SK-N-SH (cell line): ENCODE measurements around the gene GOLGA8B. TPM values are rescaled to one million over a fixed set of nuclear protein-coding genes. Genes with fewer than 3 reads are reported as not detected.
A peak's percentile ranks its signal among the peaks of the same experiment; 100 is the strongest.

Experiments
- CTCF ChIA-PET: fragments of 300-600, 350-600 bp; formaldehyde crosslinking; extraction: SDS; loops from one replicate; lab custom pipeline; 2021; lab: Yijun Ruan, JAX
- POLR2A ChIA-PET: fragments of 350-600 bp; sonication (Branson Sonifier 250); formaldehyde crosslinking; extraction: SDS; loops from one replicate; lab custom pipeline; 2020; ENCODE audit warnings: antibody characterized with exemption, inconsistent platforms; lab: Yijun Ruan, JAX
- DNase-seq: peaks from one replicate; pipeline ENCODE4 v3.0.0; 2012
- H2AFZ ChIP-seq: fragments of 200-600 bp; sonication (generic); 2 replicates; pipeline ENCODE4 v1.8.1; 2016; ENCODE audit warnings: antibody characterized with exemption, mild to moderate bottlenecking, low read depth
- H3F3A ChIP-seq: fragments of 200-600 bp; sonication (generic); replicated peaks from 2 replicates; pipeline ENCODE3; 2016; ENCODE audit warnings: antibody characterized with exemption, mild to moderate bottlenecking; ENCODE audit not compliant: insufficient read depth
- H3K27ac ChIP-seq, 2 experiments: fragments of 200-500 bp in 1 of 2; fragments of 200-600 bp in 1 of 2; sonication (Bioruptor generic) in 1 of 2; sonication (generic), shearing (Covaris generic) in 1 of 2; 2 replicates each; pipeline versions ENCODE4 v1.5.1 to v1.6.1; 2014 to 2016; ENCODE audit warnings: low read depth in 2 of 2, inconsistent platforms in 1 of 2, low read length in 1 of 2, mild to moderate bottlenecking in 1 of 2, mixed read lengths in 1 of 2
- H3K27me3 ChIP-seq: fragments of 200-600 bp; sonication (generic), shearing (Covaris generic); 2 replicates; pipeline ENCODE4 v1.6.1; 2016; ENCODE audit warnings: mixed run types; ENCODE audit not compliant: insufficient read depth
- H3K36me3 ChIP-seq, 2 experiments: fragments of 200-500 bp in 1 of 2; fragments of 200-600 bp in 1 of 2; sonication (Bioruptor generic) in 1 of 2; sonication (generic) in 1 of 2; replicated peaks in 1 of 2; 2 replicates each; pipeline versions ENCODE3 to v1.5.1; 2014 to 2016; ENCODE audit warnings: low read length in 1 of 2, mild to moderate bottlenecking in 1 of 2; ENCODE audit not compliant: insufficient read depth in 2 of 2, control insufficient read depth in 1 of 2
- H3K4me1 ChIP-seq, 2 experiments: fragments of 200-500 bp in 1 of 2; fragments of 200-600 bp in 1 of 2; sonication (Bioruptor generic) in 1 of 2; sonication (generic), shearing (Covaris generic) in 1 of 2; 2 replicates each; pipeline versions ENCODE4 v1.5.1 to v1.6.1; 2014 to 2016; ENCODE audit warnings: low read depth in 1 of 2, low read length in 1 of 2, mixed run types in 1 of 2; ENCODE audit not compliant: insufficient read depth in 2 of 2, control insufficient read depth in 1 of 2
- H3K4me2 ChIP-seq: fragments of 200-600 bp; sonication (generic), shearing (Covaris generic); 2 replicates; pipeline ENCODE4 v1.6.1; 2017; ENCODE audit warnings: mixed run types
- H3K4me3 ChIP-seq, 2 experiments: fragments of 200-500 bp in 1 of 2; fragments of 200-600 bp in 1 of 2; sonication (Bioruptor generic) in 1 of 2; sonication (generic), shearing (Covaris generic) in 1 of 2; 2 replicates each; pipeline versions ENCODE4 v1.5.1 to v1.8.1; 2014 to 2016; ENCODE audit warnings: low read depth in 2 of 2, inconsistent platforms in 1 of 2, low read length in 1 of 2, mild to moderate bottlenecking in 1 of 2, mixed read lengths in 1 of 2, moderate library complexity in 1 of 2
- H3K79me2 ChIP-seq: fragments of 200-600 bp; sonication (generic); 2 replicates; pipeline ENCODE4 v1.8.1; 2017; ENCODE audit warnings: mild to moderate bottlenecking; ENCODE audit not compliant: insufficient read depth
- H3K9ac ChIP-seq: fragments of 200-600 bp; sonication (generic); 2 replicates; pipeline ENCODE4 v1.6.1; 2017; ENCODE audit warnings: mixed run types
- H3K9me2 ChIP-seq: fragments of 200-600 bp; sonication (generic); 2 replicates; pipeline ENCODE4 v1.6.1; 2017; ENCODE audit warnings: mixed run types
- H3K9me3 ChIP-seq: fragments of 200-600 bp; sonication (generic); 2 replicates; pipeline ENCODE4 v1.6.1; 2017; ENCODE audit warnings: mixed run types, mild to moderate bottlenecking, moderate library complexity
- H4K20me1 ChIP-seq: fragments of 200-600 bp; sonication (generic); 2 replicates; pipeline ENCODE4 v1.6.1; 2017; ENCODE audit warnings: mild to moderate bottlenecking, mixed run types; ENCODE audit not compliant: insufficient read depth
- CHD2 ChIP-seq: fragments of 150-350 bp; IDR thresholded peaks from 2 replicates; pipeline ENCODE4 v1.6.1; 2018; ENCODE audit warnings: low read length; ENCODE audit not compliant: partially characterized antibody
- CTCF ChIP-seq: fragments of 200-600 bp; sonication (generic); IDR thresholded peaks from 2 replicates; pipeline ENCODE4 v1.6.1; 2017; ENCODE audit warnings: antibody characterized with exemption, mild to moderate bottlenecking, moderate library complexity
- EP300 ChIP-seq, 2 experiments: IDR thresholded peaks; 2 replicates each; pipeline versions ENCODE4 v1.4.0 to v1.6.1; 2012; ENCODE audit warnings: borderline replicate concordance in 1 of 2, low read depth in 1 of 2, low read length in 1 of 2
- FOXJ3 ChIP-seq: sonication (generic); formaldehyde crosslinking; IDR thresholded peaks from 2 replicates; pipeline ENCODE4 v1.5.1; 2020; ENCODE audit warnings: mild to moderate bottlenecking, missing genetic modification reagents
- FOXM1 ChIP-seq: IDR thresholded peaks from 2 replicates; pipeline ENCODE4 v1.4.0; 2012; ENCODE audit warnings: low read depth, mild to moderate bottlenecking
- GATA2 ChIP-seq: sonication (generic); formaldehyde crosslinking; IDR thresholded peaks from 2 replicates; pipeline ENCODE4 v1.5.0; 2020; ENCODE audit warnings: mild to moderate bottlenecking, missing genetic modification reagents
- IRF3 ChIP-seq: fragments of 150-350 bp; IDR thresholded peaks from 2 replicates; pipeline ENCODE4 v1.6.1; 2016; ENCODE audit warnings: mild to moderate bottlenecking, low read depth, low read length
- JUND ChIP-seq: IDR thresholded peaks from 2 replicates; pipeline ENCODE4 v1.4.0; 2012
- MAX ChIP-seq: IDR thresholded peaks from 2 replicates; pipeline ENCODE4 v1.4.0; 2012; ENCODE audit warnings: low read depth
- NRF1 ChIP-seq: IDR thresholded peaks from 2 replicates; pipeline ENCODE4 v1.6.1; 2012; ENCODE audit warnings: low read depth, mild to moderate bottlenecking, low read length
- PBX3 ChIP-seq: IDR thresholded peaks from 2 replicates; pipeline ENCODE4; 2012
- POLR2AphosphoS5 ChIP-seq: IDR thresholded peaks from 2 replicates; pipeline ENCODE4 v1.6.1; 2012; ENCODE audit warnings: low read depth, low read length
- RCOR1 ChIP-seq: fragments of 150-350 bp; IDR thresholded peaks from 2 replicates; pipeline ENCODE4 v1.6.1; 2017; ENCODE audit warnings: antibody characterized with exemption, low read length
- RFX5 ChIP-seq: IDR thresholded peaks from 2 replicates; pipeline ENCODE4 v1.6.1; 2012; ENCODE audit warnings: mild to moderate bottlenecking, improper control_type of control experiment, low read length
- SMC3 ChIP-seq: IDR thresholded peaks from 2 replicates; pipeline ENCODE4 v1.6.1; 2012; ENCODE audit warnings: low read depth, low read length, improper control_type of control experiment
- TAF1 ChIP-seq: IDR thresholded peaks from 2 replicates; pipeline ENCODE4 v1.6.1; 2012; ENCODE audit warnings: low read depth, mild to moderate bottlenecking, low read length, moderate library complexity, borderline replicate concordance
- TCF12 ChIP-seq: IDR thresholded peaks from 2 replicates; pipeline ENCODE4 v1.4.0; 2012
- USF2 ChIP-seq: fragments of 150-350 bp; IDR thresholded peaks from 2 replicates; pipeline ENCODE4 v1.6.1; 2017; ENCODE audit warnings: antibody characterized with exemption, low read length, low read depth, borderline replicate concordance
- ZBTB33 ChIP-seq: IDR thresholded peaks from 2 replicates; pipeline ENCODE4 v1.4.0; 2012; ENCODE audit warnings: low read depth, borderline replicate concordance
- WGBS: methylation state at CpG from one replicate; pipeline ENCODE4 v1.1.6; 2017; ENCODE audit warnings: low lambda C conversion rate; 5-methylcytosine and 5-hydroxymethylcytosine counted together
- polyA plus RNA-seq, 3 experiments: library from polyadenylated mRNA; depleted of rRNA; stranded (reverse); fragments of >200 nt; gene quantifications; 2 replicates each; pipeline ENCODE4 v1.2.3, GENCODE V29; 2012

The GOLGA8B gene
- polyA plus RNA-seq, 1 of the 3 experiments (the other 2 are of a cell fraction) = 96.6 TPM

GRCh38 chr15:34606545-34606944 is 23.1 kb upstream of the GOLGA8B start (continued):
- no peak for TF ChIP-seq JUND
- TF ChIP-seq EP300 (IDR thresholded peaks at IDR 0.05; ENCODE audit: borderline replicate concordance in 1 of 2, low read depth in 1 of 2, low read length in 1 of 2) = peak in 1 of 2 experiments; percentile 95; a peak in 2 of 4 replicates

- TF ChIP-seq CTCF (no peak), PBX3 (no peak), SMC3 (no peak), RCOR1 (no peak), GATA2 (CRISPR knock-in tag) (no peak), IRF3 (no peak), MAX (no peak)
- DNase-seq = no peak
- Histone ChIP-seq H4K20me1 (no peaks in the 10 kb centered on the region), H3K27me3 (no peaks in the 10 kb centered on the region), H3K4me2 (no peak overlapping the region), H2AFZ (no peak overlapping the region), H3K27ac (peak overlapping the region in 1 of 2 experiments; percentile 88; a peak in 2 of 4 replicates), H3K4me3 (no peak overlapping the region), H3K4me1 (peaks cover 4 to 32% of the 10 kb centered on the region in 2 experiments; a peak in 2 of 4 replicates), H3K79me2 (no peaks in the 10 kb centered on the region), H3K9me2 (no peaks in the 10 kb centered on the region), H3F3A (no peaks in the 10 kb centered on the region), H3K9ac (no peak overlapping the region), H3K36me3 (no peaks in the 10 kb centered on the region), H3K9me3 (no peaks in the 10 kb centered on the region)
- CTCF ChIA-PET = interaction anchor here (0.8 to 1.5 kb wide), 6 partner anchors 13 to 683 kb away, joined by 3 to 4 read pairs (median 3); partner anchors contain the start of gene AQR
- POLR2A ChIA-PET = interaction anchor here (1.2 kb wide), 1 partner anchor 18 kb away, joined by 5 read pairs; no protein-coding TSS in a partner anchor
Observed at GRCh38 chr15:34606131-34606530, 22.7 kb upstream of the GOLGA8B start.

GRCh38 chr15:34603095-34603494 is 19.6 kb upstream of the GOLGA8B start:
- Histone ChIP-seq H3K27me3 (no peaks in the 10 kb centered on the region), H2AFZ (no peak overlapping the region), H3K4me3 (no peak overlapping the region), H3K9me2 (no peaks in the 10 kb centered on the region), H3K79me2 (no peaks in the 10 kb centered on the region), H3K36me3 (no peaks in the 10 kb centered on the region), H3K4me2 (no peak overlapping the region), H3K27ac (no peak overlapping the region), H3K9ac (no peak overlapping the region), H3K9me3 (no peaks in the 10 kb centered on the region), H3K4me1 (peaks cover 4 to 22% of the 10 kb centered on the region in 2 experiments; a peak in 2 of 4 replicates), H4K20me1 (no peaks in the 10 kb centered on the region), H3F3A (no peaks in the 10 kb centered on the region)
- ChIA-PET CTCF (no interaction called here), POLR2A (no interaction called here)
- 66% methylated on average over 8 of the region's 8 CpGs for WGBS
- DNase-seq = no peak
- TF ChIP-seq ZBTB33 (no peak), GATA2 (CRISPR knock-in tag) (no peak), CHD2 (no peak), RFX5 (no peak), RCOR1 (no peak), TAF1 (no peak), POLR2AphosphoS5 (no peak), JUND (no peak), USF2 (no peak), TCF12 (no peak), FOXM1 (no peak), EP300 (IDR thresholded peaks at IDR 0.05; ENCODE audit: borderline replicate concordance in 1 of 2, low read depth in 1 of 2, low read length in 1 of 2) (no peak), FOXJ3 (CRISPR knock-in tag) (no peak), NRF1 (no peak)
